HL-60 (cell line): ENCODE measurements around the gene AMELY.

Source experiments
- DNase-seq, 2 experiments: peaks; one replicate each; pipeline ENCODE4 v3.0.0-alpha.2; 2010 to 2020; ENCODE audit warnings: low read depth in 1 of 2, low spot score in 1 of 2
- H3K27ac ChIP-seq: fragments of 250-450 bp; sonication (Bioruptor Pico); replicated peaks from 2 replicates; pipeline ENCODE4 v1.5.1; 2020; ENCODE audit warnings: mild to moderate bottlenecking, moderate library complexity
- H3K27me3 ChIP-seq: fragments of 250-450 bp; sonication (Bioruptor Pico); 2 replicates; pipeline ENCODE4 v1.5.1; 2021; ENCODE audit warnings: mild to moderate bottlenecking, moderate library complexity; ENCODE audit not compliant: insufficient read depth, poor library complexity, severe bottlenecking
- H3K4me3 ChIP-seq: replicated peaks from 2 replicates; pipeline ENCODE4 v1.5.1; 2011; ENCODE audit warnings: mild to moderate bottlenecking, control low read depth, low read length; ENCODE audit not compliant: insufficient read depth
- GABPA ChIP-seq: IDR thresholded peaks from 2 replicates; pipeline ENCODE4 v1.6.1; 2012; ENCODE audit warnings: low read depth
- POLR2AphosphoS5 ChIP-seq: IDR thresholded peaks from 2 replicates; pipeline ENCODE4 v1.6.1; 2012; ENCODE audit warnings: low read depth
- SPI1 ChIP-seq: IDR thresholded peaks from 2 replicates; pipeline ENCODE4 v1.6.1; 2012; ENCODE audit warnings: low read depth, mild to moderate bottlenecking, borderline replicate concordance
- TF ChIP-seq, protein P1 (sequence below): IDR thresholded peaks from 2 replicates; pipeline ENCODE4 v1.6.1; 2012; ENCODE audit warnings: low read depth; ENCODE audit not compliant: insufficient replicate concordance
- TF ChIP-seq, protein P2 (sequence below): IDR thresholded peaks from one replicate; pipeline ENCODE4 v1.5.1; 2011; ENCODE audit warnings: low read length, control low read depth, inconsistent platforms; ENCODE audit not compliant: insufficient read depth

The AMELY gene

DNA sequence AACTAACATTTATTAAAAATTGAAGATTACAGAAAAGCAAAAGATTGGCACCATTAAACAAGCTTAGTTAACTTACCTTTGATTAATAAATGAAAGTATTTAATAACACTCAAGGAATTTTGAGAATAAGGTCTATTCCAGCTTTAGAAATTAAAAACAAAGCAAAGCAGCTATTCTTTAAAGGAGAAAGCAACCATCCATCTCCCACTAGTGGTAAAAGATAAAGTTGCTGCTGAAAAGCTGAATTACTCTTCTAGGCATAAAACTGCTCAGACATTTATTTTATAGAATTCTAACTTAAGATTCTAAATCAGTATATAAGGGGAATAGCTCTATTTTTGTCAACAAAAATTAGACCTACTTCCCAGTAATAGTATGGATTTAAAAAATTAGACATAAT is 36.1 kb upstream of the AMELY start:
- Histone ChIP-seq H3K27ac (no peak overlapping the region), H3K27me3 (no peaks in the 10 kb centered on the region), H3K4me3 (no peak overlapping the region)
- DNase-seq = no peak
- no peak for TF ChIP-seq POLR2AphosphoS5
- TF ChIP-seq, protein P1, sequence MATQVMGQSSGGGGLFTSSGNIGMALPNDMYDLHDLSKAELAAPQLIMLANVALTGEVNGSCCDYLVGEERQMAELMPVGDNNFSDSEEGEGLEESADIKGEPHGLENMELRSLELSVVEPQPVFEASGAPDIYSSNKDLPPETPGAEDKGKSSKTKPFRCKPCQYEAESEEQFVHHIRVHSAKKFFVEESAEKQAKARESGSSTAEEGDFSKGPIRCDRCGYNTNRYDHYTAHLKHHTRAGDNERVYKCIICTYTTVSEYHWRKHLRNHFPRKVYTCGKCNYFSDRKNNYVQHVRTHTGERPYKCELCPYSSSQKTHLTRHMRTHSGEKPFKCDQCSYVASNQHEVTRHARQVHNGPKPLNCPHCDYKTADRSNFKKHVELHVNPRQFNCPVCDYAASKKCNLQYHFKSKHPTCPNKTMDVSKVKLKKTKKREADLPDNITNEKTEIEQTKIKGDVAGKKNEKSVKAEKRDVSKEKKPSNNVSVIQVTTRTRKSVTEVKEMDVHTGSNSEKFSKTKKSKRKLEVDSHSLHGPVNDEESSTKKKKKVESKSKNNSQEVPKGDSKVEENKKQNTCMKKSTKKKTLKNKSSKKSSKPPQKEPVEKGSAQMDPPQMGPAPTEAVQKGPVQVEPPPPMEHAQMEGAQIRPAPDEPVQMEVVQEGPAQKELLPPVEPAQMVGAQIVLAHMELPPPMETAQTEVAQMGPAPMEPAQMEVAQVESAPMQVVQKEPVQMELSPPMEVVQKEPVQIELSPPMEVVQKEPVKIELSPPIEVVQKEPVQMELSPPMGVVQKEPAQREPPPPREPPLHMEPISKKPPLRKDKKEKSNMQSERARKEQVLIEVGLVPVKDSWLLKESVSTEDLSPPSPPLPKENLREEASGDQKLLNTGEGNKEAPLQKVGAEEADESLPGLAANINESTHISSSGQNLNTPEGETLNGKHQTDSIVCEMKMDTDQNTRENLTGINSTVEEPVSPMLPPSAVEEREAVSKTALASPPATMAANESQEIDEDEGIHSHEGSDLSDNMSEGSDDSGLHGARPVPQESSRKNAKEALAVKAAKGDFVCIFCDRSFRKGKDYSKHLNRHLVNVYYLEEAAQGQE = no peak
- TF ChIP-seq SPI1 = no peak
- TF ChIP-seq, protein P2, sequence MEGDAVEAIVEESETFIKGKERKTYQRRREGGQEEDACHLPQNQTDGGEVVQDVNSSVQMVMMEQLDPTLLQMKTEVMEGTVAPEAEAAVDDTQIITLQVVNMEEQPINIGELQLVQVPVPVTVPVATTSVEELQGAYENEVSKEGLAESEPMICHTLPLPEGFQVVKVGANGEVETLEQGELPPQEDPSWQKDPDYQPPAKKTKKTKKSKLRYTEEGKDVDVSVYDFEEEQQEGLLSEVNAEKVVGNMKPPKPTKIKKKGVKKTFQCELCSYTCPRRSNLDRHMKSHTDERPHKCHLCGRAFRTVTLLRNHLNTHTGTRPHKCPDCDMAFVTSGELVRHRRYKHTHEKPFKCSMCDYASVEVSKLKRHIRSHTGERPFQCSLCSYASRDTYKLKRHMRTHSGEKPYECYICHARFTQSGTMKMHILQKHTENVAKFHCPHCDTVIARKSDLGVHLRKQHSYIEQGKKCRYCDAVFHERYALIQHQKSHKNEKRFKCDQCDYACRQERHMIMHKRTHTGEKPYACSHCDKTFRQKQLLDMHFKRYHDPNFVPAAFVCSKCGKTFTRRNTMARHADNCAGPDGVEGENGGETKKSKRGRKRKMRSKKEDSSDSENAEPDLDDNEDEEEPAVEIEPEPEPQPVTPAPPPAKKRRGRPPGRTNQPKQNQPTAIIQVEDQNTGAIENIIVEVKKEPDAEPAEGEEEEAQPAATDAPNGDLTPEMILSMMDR = no peak
- no peak for TF ChIP-seq GABPA

DNA sequence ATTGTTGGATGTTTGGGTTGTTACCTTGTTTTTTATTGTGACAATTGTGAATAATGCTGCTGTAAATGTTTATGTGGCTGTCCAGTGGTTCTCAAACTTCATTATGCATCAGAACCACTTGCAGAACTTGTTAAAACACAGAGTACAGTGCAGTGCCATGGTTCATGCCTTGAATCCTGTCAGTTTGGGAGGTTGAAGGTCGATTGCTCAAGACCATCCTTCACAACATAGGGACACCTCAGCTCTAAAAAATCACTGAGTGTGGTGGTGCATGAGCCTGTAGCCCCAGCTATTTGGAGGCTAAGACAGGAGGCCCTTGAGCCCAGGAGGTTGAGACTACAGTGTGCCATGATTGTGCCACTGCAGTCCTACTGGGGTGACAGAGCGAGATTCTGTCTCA is 23.9 kb upstream of the AMELY start:
- no peak overlapping the region for H3K27ac ChIP-seq
- no peak overlapping the region for H3K4me3 ChIP-seq
- no peaks in the 10 kb centered on the region for H3K27me3 ChIP-seq
- DNase-seq = no peak
- TF ChIP-seq, protein P2 = no peak
- TF ChIP-seq GABPA (no peak), SPI1 (no peak), POLR2AphosphoS5 (no peak)
- TF ChIP-seq, protein P1 = no peak

DNA sequence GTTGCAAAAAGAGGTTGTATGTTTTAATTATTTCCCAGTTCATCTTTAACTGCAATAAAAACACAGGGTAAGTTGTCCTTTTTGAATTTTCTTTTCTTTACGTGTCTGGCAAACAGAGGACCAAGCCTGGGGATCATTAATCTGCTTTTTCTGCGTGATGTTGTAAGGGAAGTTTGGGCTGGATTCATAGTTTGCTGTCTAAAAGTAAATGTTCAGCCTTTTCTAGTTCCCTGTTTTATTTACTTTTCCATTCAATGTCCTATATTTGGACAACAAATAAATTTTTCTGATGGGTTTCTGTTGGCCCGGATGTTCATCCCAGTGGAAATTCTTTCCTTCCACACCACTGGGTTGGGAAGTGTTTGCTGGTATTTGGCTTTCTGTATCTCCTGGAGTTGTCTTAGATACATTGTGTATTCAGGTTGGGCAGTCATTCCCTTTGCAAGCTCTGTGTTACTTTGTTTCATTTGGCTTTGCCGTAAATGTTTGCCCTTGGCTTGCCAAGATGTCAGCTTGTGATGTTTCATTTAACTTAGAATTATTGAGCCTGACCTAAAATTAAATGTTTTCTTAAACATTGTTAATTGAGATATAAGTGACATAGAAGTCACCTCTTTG is 20.3 kb upstream of the AMELY start:
- TF ChIP-seq GABPA = no peak
- no peak for TF ChIP-seq SPI1
- TF ChIP-seq POLR2AphosphoS5 = no peak
- TF ChIP-seq, protein P1 = no peak
- TF ChIP-seq, protein P2 = no peak
- no peak for DNase-seq
- no peaks in the 10 kb centered on the region for H3K27me3 ChIP-seq
- no peak overlapping the region for H3K27ac ChIP-seq
- H3K4me3 ChIP-seq = no peak overlapping the region
